Measurements from ENCODE around the gene RTN4IP1. TPM values are rescaled to one million over a fixed set of nuclear protein-coding genes. Genes with fewer than 3 reads are reported as not detected.

RTN4IP1 gene
- total RNA-seq, 4 donors from 2014 or later = 1.6 to 11.1 (median 6.0) TPM

GRCh38 chr6:106614592-106615257 lies 14.6 kb downstream of the RTN4IP1 start:
- Histone ChIP-seq H3K9me3 (no peaks in the 10 kb centered on the region), H3K27me3 (no peaks in the 10 kb centered on the region), H3K27ac (no peak overlapping the region), H3K4me1 (no peaks in the 10 kb centered on the region), H3K4me3 (no peak overlapping the region), H3K36me3 (peaks cover 0 to 31% (median 0%) of the 10 kb centered on the region in 3 donors)
- no peak for DNase-seq
- TF ChIP-seq CTCF (IDR thresholded peaks at IDR 0.05) = no peak
- TF ChIP-seq POLR2A (IDR thresholded peaks at IDR 0.05) = no peak
- 81 to 85% methylated on average over 3 of the region's 3 CpGs for WGBS, 2 donors
- intact Hi-C loops (cut with DNase I) = no loop called here

- intact Hi-C loops (cut with DNase I) = no loop called here
- H3K4me1 ChIP-seq = no peaks in the 10 kb centered on the region
- H3K36me3 ChIP-seq = peaks cover 0 to 30% (median 0%) of the 10 kb centered on the region in 3 donors
- H3K27me3 ChIP-seq = no peaks in the 10 kb centered on the region
- no peak overlapping the region for H3K4me3 ChIP-seq
- DNase-seq = no peak
- no peak for TF ChIP-seq CTCF (IDR thresholded peaks at IDR 0.05)
- no peak for TF ChIP-seq POLR2A (IDR thresholded peaks at IDR 0.05)
- H3K27ac ChIP-seq = no peak overlapping the region
- 69 to 70% methylated on average over 1 of the region's 1 CpG for WGBS, 2 donors
- no peaks in the 10 kb centered on the region for H3K9me3 ChIP-seq
Measured at GRCh38 chr6:106614166-106614565, 15.1 kb downstream of the RTN4IP1 start.

- no peak overlapping the region for H3K4me3 ChIP-seq
- 96 to 100% methylated on average over 1 of the region's 1 CpG for WGBS, 2 donors
- no peak overlapping the region for H3K27ac ChIP-seq
- peaks cover 0 to 24% (median 0%) of the 10 kb centered on the region in 3 donors for H3K36me3 ChIP-seq
- intact Hi-C loops (cut with DNase I) = no loop called here
- H3K27me3 ChIP-seq = no peaks in the 10 kb centered on the region
- TF ChIP-seq CTCF (IDR thresholded peaks at IDR 0.05) (no peak), POLR2A (IDR thresholded peaks at IDR 0.05) (no peak)
- no peak for DNase-seq
- H3K9me3 ChIP-seq = no peaks in the 10 kb centered on the region
- H3K4me1 ChIP-seq = no peaks in the 10 kb centered on the region
Measured at GRCh38 chr6:106613590-106613989, 15.7 kb downstream of the RTN4IP1 start.

- Histone ChIP-seq H3K27ac (no peak overlapping the region), H3K4me3 (no peak overlapping the region), H3K4me1 (no peaks in the 10 kb centered on the region), H3K9me3 (no peaks in the 10 kb centered on the region), H3K27me3 (no peaks in the 10 kb centered on the region), H3K36me3 (peaks cover 0 to 24% (median 0%) of the 10 kb centered on the region in 3 donors)
- no peak for DNase-seq
- WGBS, 2 donors = 89 to 91% methylated on average over 8 of the region's 9 CpGs
- intact Hi-C loops (cut with DNase I) = no loop called here
- TF ChIP-seq POLR2A (IDR thresholded peaks at IDR 0.05) (no peak), CTCF (IDR thresholded peaks at IDR 0.05) (no peak)
Measured at GRCh38 chr6:106612671-106613416, 16.5 kb downstream of the RTN4IP1 start.

- DNase-seq = no peak
- intact Hi-C loops (cut with DNase I) = no loop called here
- no peak for TF ChIP-seq POLR2A (IDR thresholded peaks at IDR 0.05)
- Histone ChIP-seq H3K4me3 (no peak overlapping the region), H3K4me1 (no peaks in the 10 kb centered on the region), H3K27ac (no peak overlapping the region), H3K9me3 (no peaks in the 10 kb centered on the region), H3K36me3 (peaks cover 0 to 21% (median 0%) of the 10 kb centered on the region in 3 donors), H3K27me3 (no peaks in the 10 kb centered on the region)
- 83 to 86% methylated on average over 2 of the region's 2 CpGs for WGBS, 2 donors
Measured at GRCh38 chr6:106611030-106611429, 18.3 kb downstream of the RTN4IP1 start.
